Kidney (tissue), 11 donors: ENCODE results near the gene CELA3A. TPM values are rescaled to one million over a fixed set of nuclear protein-coding genes. Genes with fewer than 3 reads are reported as not detected.
"Not testable (repeated sequence)": the region's sequence is repeated elsewhere in the genome, so short reads cannot be mapped to it uniquely, and the experiment has no call there.

Experiments
- DNase-seq, 5 donors: peaks; one replicate each; pipeline ENCODE4 v3.0.0-alpha.2; 2013 to 2020
- FAIRE-seq: peaks from 2 replicates; lab custom pipeline; 2012; peaks lifted over from hg19 to GRCh38; lab: Jason Lieb, UNC
- H3K27ac ChIP-seq, 2 donors: one replicate each; pipeline ENCODE4 v1.7.0; 2013; ENCODE audit warnings: low read depth in 2 of 2, low read length in 2 of 2, inconsistent platforms in 1 of 2
- H3K27me3 ChIP-seq: one replicate; pipeline ENCODE4 v1.7.1; 2013; ENCODE audit warnings: low read length, inconsistent platforms; ENCODE audit not compliant: control insufficient read depth, insufficient read depth
- H3K36me3 ChIP-seq, 3 donors: one replicate each; pipeline versions ENCODE4 v1.7.0 to v1.7.1; 2013; ENCODE audit warnings: low read length in 3 of 3, control low read depth in 1 of 3, inconsistent platforms in 1 of 3; ENCODE audit not compliant: insufficient read depth in 3 of 3, control insufficient read depth in 2 of 3
- H3K4me1 ChIP-seq, 3 donors: one replicate each; pipeline versions ENCODE4 v1.7.0 to v1.7.1; 2013; ENCODE audit warnings: low read length in 3 of 3, inconsistent platforms in 1 of 3, low read depth in 1 of 3; ENCODE audit not compliant: control insufficient read depth in 2 of 3, insufficient read depth in 2 of 3
- H3K4me3 ChIP-seq, 3 donors: one replicate each; pipeline versions ENCODE4 v1.7.0 to v1.8.1; 2013; ENCODE audit warnings: low read length in 3 of 3, control low read depth in 1 of 3, inconsistent platforms in 1 of 3
- H3K9ac ChIP-seq, 3 donors: one replicate each; pipeline versions ENCODE4 v1.7.0 to v1.7.1; 2013; ENCODE audit warnings: low read length in 3 of 3, control low read depth in 1 of 3, inconsistent platforms in 1 of 3
- H3K9me3 ChIP-seq, 3 donors: one replicate each; pipeline versions ENCODE4 v1.7.0 to v1.7.1; 2013; ENCODE audit warnings: low read length in 3 of 3, control low read depth in 1 of 3, inconsistent platforms in 1 of 3; ENCODE audit not compliant: control insufficient read depth in 2 of 3, insufficient read depth in 1 of 3
- intact Hi-C: fragments of 100-400 bp; cut with DNase I; formaldehyde crosslinking; loops from one replicate; pipeline ENCODE4 v1.11.1; 2022
- polyA plus RNA-seq: library from polyadenylated mRNA; stranded (reverse); fragments of 350-450 nt; fragmentation: Illumina TruSeq; extraction: RNeasy Lipid Tissue Mini Kit (QIAGEN cat#74804); gene quantifications from one replicate; pipeline ENCODE4 v1.2.3, GENCODE V29; 2014; ENCODE audit warnings: low read depth, low replicate concordance; ENCODE audit not compliant: insufficient read depth
- total RNA-seq: library from RNA; stranded (reverse); fragmentation: NEBNext Ultra II Directional; extraction: Animal tissue kit (Norgen Biotek cat#: 25700); gene quantifications from one replicate; pipeline ENCODE4 v1.2.1, GENCODE V29; 2021
- donor health status: control.
- donor health status: control.
- donor health status: DM: yes; HTN: yes; CAD: no.
- donor health status: Normal renal cell carcinoma (clear cell type).

CELA3A gene
- total and polyA plus RNA-seq, 2 donors from 2014 or later = not detected

DNA sequence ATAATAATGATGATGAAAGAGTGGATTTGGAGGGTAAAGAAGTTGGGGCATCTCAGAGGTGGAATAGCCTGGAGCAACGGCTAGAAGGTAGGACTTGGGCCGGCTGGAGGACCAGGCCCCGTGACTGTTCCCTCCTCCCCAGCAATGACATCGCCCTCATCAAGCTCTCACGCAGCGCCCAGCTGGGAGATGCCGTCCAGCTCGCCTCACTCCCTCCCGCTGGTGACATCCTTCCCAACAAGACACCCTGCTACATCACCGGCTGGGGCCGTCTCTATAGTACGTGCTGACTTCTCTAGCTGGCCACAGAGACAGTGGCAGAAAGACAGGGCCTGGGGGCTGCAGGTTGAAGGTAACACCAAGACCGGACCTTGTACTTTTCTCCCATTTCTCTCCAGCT, 5.3 kb downstream of the CELA3A start:
- H3K27me3 ChIP-seq, FAIRE-seq, H3K36me3 ChIP-seq, H3K9ac ChIP-seq, H3K27ac ChIP-seq, H3K9me3 ChIP-seq, H3K4me3 ChIP-seq, H3K4me1 ChIP-seq, intact Hi-C loops: not testable (repeated sequence)
- DNase-seq = peak in 1 of 5 donors; percentile 45

- H3K36me3 ChIP-seq, H3K4me1 ChIP-seq, H3K27ac ChIP-seq, H3K9me3 ChIP-seq, FAIRE-seq, intact Hi-C loops, H3K4me3 ChIP-seq, H3K27me3 ChIP-seq, H3K9ac ChIP-seq: not testable (repeated sequence)
- peak in 1 of 5 donors; percentile 54 for DNase-seq
Observed at GRCh38 chr1:22007262-22007661, 5.8 kb downstream of the CELA3A start.

- H3K9me3 ChIP-seq, H3K9ac ChIP-seq, H3K4me1 ChIP-seq, H3K27me3 ChIP-seq, H3K36me3 ChIP-seq, H3K27ac ChIP-seq, FAIRE-seq, H3K4me3 ChIP-seq, intact Hi-C loops: not testable (repeated sequence)
- peak in 1 of 5 donors; percentile 15 for DNase-seq
Observed at GRCh38 chr1:22009566-22009965, 8.1 kb downstream of the CELA3A start.

- intact Hi-C loops = not testable (repeated sequence)
Observed at GRCh38 chr1:22012752-22013151, 11.3 kb downstream of the CELA3A start.

DNA sequence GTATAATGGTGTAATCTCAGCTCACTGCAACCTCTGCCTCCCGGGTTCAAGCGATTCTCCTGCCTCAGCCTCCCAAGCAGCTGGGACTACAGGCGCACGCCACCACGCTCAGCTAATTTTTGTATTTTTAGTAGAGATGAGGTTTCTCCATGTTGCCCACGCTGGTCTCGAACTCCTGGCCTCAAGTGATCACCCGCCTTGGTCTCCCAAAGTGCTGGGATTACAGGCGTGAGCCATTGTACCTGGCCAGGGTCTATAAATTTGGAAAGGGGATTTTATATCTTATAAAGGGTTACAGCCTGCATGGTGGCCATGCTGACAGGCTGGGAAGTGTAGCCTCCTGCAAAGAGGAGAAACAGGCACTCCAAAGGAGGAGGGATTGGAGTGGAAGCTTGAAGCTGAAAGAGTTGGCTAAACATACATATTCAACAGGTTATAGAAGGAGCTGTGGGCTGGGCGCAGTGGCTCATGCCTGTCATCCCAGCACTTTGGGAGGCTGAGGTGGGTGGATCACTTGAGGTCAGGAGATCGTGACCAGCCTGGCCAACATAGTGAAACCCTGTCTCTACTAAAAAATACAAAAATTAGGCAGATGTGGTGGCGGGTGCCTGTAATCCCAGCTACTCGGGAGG, 13.2 kb downstream of the CELA3A start:
- H3K4me1 ChIP-seq, FAIRE-seq, H3K36me3 ChIP-seq, H3K9me3 ChIP-seq, H3K27ac ChIP-seq, H3K9ac ChIP-seq, H3K27me3 ChIP-seq, H3K4me3 ChIP-seq, intact Hi-C loops: not testable (repeated sequence)
- DNase-seq = peak in 1 of 5 donors; percentile 12

More at GRCh38 chr1:22012752-22013151, 11.3 kb downstream of the CELA3A start:
- FAIRE-seq, H3K9me3 ChIP-seq, H3K4me3 ChIP-seq, H3K27me3 ChIP-seq, H3K4me1 ChIP-seq, H3K36me3 ChIP-seq, H3K9ac ChIP-seq, DNase-seq, H3K27ac ChIP-seq: not testable (repeated sequence)
